Rectal smooth muscle tissue (tissue), 1 donor: ENCODE data around the gene COX17.

Source experiments
- H3K27ac ChIP-seq: one replicate; pipeline ENCODE4 v1.7.0; 2013; ENCODE audit warnings: low read depth, low read length, inconsistent platforms
- H3K27me3 ChIP-seq: one replicate; pipeline ENCODE4 v1.7.0; 2013; ENCODE audit warnings: low read length; ENCODE audit not compliant: control insufficient read depth, insufficient read depth
- H3K36me3 ChIP-seq: one replicate; pipeline ENCODE4 v1.7.0; 2013; ENCODE audit warnings: low read length; ENCODE audit not compliant: control insufficient read depth, insufficient read depth
- H3K4me1 ChIP-seq: one replicate; pipeline ENCODE4 v1.7.0; 2013; ENCODE audit warnings: low read length; ENCODE audit not compliant: control insufficient read depth, insufficient read depth
- H3K4me3 ChIP-seq: one replicate; pipeline ENCODE4 v1.7.0; 2013; ENCODE audit warnings: low read length
- H3K9ac ChIP-seq: one replicate; pipeline ENCODE4 v1.7.0; 2013; ENCODE audit warnings: low read length

COX17 gene

GRCh38 chr3:119676771-119677640 is at the start of gene COX17:
COX17 (minus strand) TSS chr3:119677406; CDS start chr3:119677310, 96 bp downstream.
- Histone ChIP-seq H3K27ac (peak within 1 kb of the TSS; percentile 92), H3K9ac (peak within 1 kb of the TSS; percentile 62), H3K4me3 (peak within 1 kb of the TSS; percentile 80), H3K4me1 (peaks cover 10% of the 10 kb centered on the region), H3K36me3 (peaks cover 11% of the 10 kb centered on the region), H3K27me3 (no peaks in the 10 kb centered on the region)

GRCh38 chr3:119726909-119727308 is 49.7 kb upstream of the COX17 start:
- Histone ChIP-seq H3K27me3 (no peaks in the 10 kb centered on the region), H3K36me3 (no peaks in the 10 kb centered on the region), H3K4me1 (no peaks in the 10 kb centered on the region), H3K27ac (no peak overlapping the region), H3K4me3 (no peak overlapping the region), H3K9ac (no peak overlapping the region)

GRCh38 chr3:119723022-119723421 is 45.8 kb upstream of the COX17 start:
- H3K27ac ChIP-seq = no peak overlapping the region
- H3K27me3 ChIP-seq = no peaks in the 10 kb centered on the region
- H3K36me3 ChIP-seq = no peaks in the 10 kb centered on the region
- H3K4me1 ChIP-seq = no peaks in the 10 kb centered on the region
- H3K9ac ChIP-seq = no peak overlapping the region
- no peak overlapping the region for H3K4me3 ChIP-seq

- H3K27ac ChIP-seq = no peak overlapping the region
Observed at GRCh38 chr3:119717520-119717919, 40.3 kb upstream of the COX17 start.

GRCh38 chr3:119716998-119717397 is 39.8 kb upstream of the COX17 start:
- Histone ChIP-seq H3K36me3 (no peaks in the 10 kb centered on the region), H3K27me3 (no peaks in the 10 kb centered on the region), H3K27ac (no peak overlapping the region), H3K4me1 (no peaks in the 10 kb centered on the region), H3K9ac (no peak overlapping the region), H3K4me3 (no peak overlapping the region)

More at GRCh38 chr3:119717520-119717919, 40.3 kb upstream of the COX17 start:
- Histone ChIP-seq H3K9ac (no peak overlapping the region), H3K4me1 (no peaks in the 10 kb centered on the region), H3K36me3 (no peaks in the 10 kb centered on the region), H3K4me3 (no peak overlapping the region), H3K27me3 (no peaks in the 10 kb centered on the region)

- Histone ChIP-seq H3K9ac (no peak overlapping the region), H3K36me3 (no peaks in the 10 kb centered on the region), H3K27me3 (no peaks in the 10 kb centered on the region), H3K4me3 (no peak overlapping the region), H3K4me1 (no peaks in the 10 kb centered on the region), H3K27ac (no peak overlapping the region)
Observed at GRCh38 chr3:119715105-119715504, 37.9 kb upstream of the COX17 start.

- no peaks in the 10 kb centered on the region for H3K36me3 ChIP-seq
- no peak overlapping the region for H3K27ac ChIP-seq
- peak overlapping the region; percentile 12 for H3K4me3 ChIP-seq
- peaks cover 9% of the 10 kb centered on the region for H3K4me1 ChIP-seq
- no peak overlapping the region for H3K9ac ChIP-seq
- no peaks in the 10 kb centered on the region for H3K27me3 ChIP-seq
Observed at GRCh38 chr3:119703820-119704531, 26.8 kb upstream of the COX17 start.

GRCh38 chr3:119702530-119703527 is 25.6 kb upstream of the COX17 start, which contains the start of gene CFAP91:
CFAP91 (plus strand) TSS chr3:119703022; CDS start chr3:119703099, 77 bp downstream.
- Histone ChIP-seq H3K36me3 (no peaks in the 10 kb centered on the region), H3K4me3 (peak within 1 kb of the TSS; percentile 66), H3K9ac (no peak within 1 kb of the TSS), H3K27ac (peak within 1 kb of the TSS; percentile 45), H3K4me1 (peaks cover 9% of the 10 kb centered on the region), H3K27me3 (no peaks in the 10 kb centered on the region)

GRCh38 chr3:119700920-119701734 is 23.9 kb upstream of the COX17 start:
- Histone ChIP-seq H3K27me3 (no peaks in the 10 kb centered on the region), H3K36me3 (no peaks in the 10 kb centered on the region), H3K27ac (no peak overlapping the region), H3K4me1 (peaks cover 9% of the 10 kb centered on the region), H3K9ac (no peak overlapping the region), H3K4me3 (no peak overlapping the region)

GRCh38 chr3:119700269-119700919 is 23.2 kb upstream of the COX17 start:
- no peak overlapping the region for H3K9ac ChIP-seq
- no peak overlapping the region for H3K27ac ChIP-seq
- H3K4me3 ChIP-seq = no peak overlapping the region
- H3K4me1 ChIP-seq = peaks cover 9% of the 10 kb centered on the region
- H3K36me3 ChIP-seq = no peaks in the 10 kb centered on the region
- H3K27me3 ChIP-seq = no peaks in the 10 kb centered on the region

- Histone ChIP-seq H3K4me3 (no peak overlapping the region), H3K27ac (no peak overlapping the region), H3K36me3 (no peaks in the 10 kb centered on the region), H3K27me3 (no peaks in the 10 kb centered on the region), H3K4me1 (peaks cover under 1% of the 10 kb centered on the region), H3K9ac (no peak overlapping the region)
Observed at GRCh38 chr3:119697394-119697793, 20.2 kb upstream of the COX17 start.
